H1 (cell line): ENCODE results near the gene PPP2R3B.

Experiments used
- CEBPB ChIP-seq: IDR thresholded peaks from 2 replicates; pipeline ENCODE4 v1.6.1; 2012; ENCODE audit warnings: low read depth, low read length
- CREB1 ChIP-seq: IDR thresholded peaks from 2 replicates; pipeline ENCODE4 v1.6.1; 2012; ENCODE audit warnings: inconsistent platforms
- CTCF ChIP-seq, 3 experiments: IDR thresholded peaks; 1 replicate in 2 of 3; 2 replicates in 1 of 3; pipeline versions ENCODE4 v1.5.1 to v1.6.1; 2011; ENCODE audit warnings: low read length in 3 of 3, mild to moderate bottlenecking in 3 of 3, inconsistent platforms in 2 of 3, low read depth in 1 of 3, moderate library complexity in 1 of 3; ENCODE audit not compliant: insufficient read depth in 1 of 3; ENCODE audit errors: control extremely low read depth in 1 of 3
- EZH2 ChIP-seq: fragments of 200-600 bp; sonication (generic); IDR thresholded peaks from 2 replicates; pipeline ENCODE4 v1.7.1; 2012; ENCODE audit warnings: low read depth, mild to moderate bottlenecking, moderate library complexity, low read length, inconsistent platforms; ENCODE audit not compliant: severe bottlenecking
- GTF2F1 ChIP-seq: IDR thresholded peaks from 2 replicates; pipeline ENCODE4 v1.6.1; 2012; ENCODE audit warnings: low read depth, low read length, improper control_type of control experiment, borderline replicate concordance
- JUN ChIP-seq: IDR thresholded peaks from 2 replicates; pipeline ENCODE4 v1.6.1; 2011; ENCODE audit warnings: low read depth, mild to moderate bottlenecking, improper control_type of control experiment, low read length
- KDM5A ChIP-seq: fragments of 200-600 bp; IDR thresholded peaks from 2 replicates; pipeline ENCODE4 v1.7.1; 2012; ENCODE audit warnings: mild to moderate bottlenecking, low read length, inconsistent platforms, mixed read lengths
- POLR2AphosphoS5 ChIP-seq: IDR thresholded peaks from 2 replicates; pipeline ENCODE4 v1.6.1; 2011; ENCODE audit warnings: low read depth, low read length
- SIN3A ChIP-seq, 2 experiments: IDR thresholded peaks in 1 of 2; conservative IDR thresholded peaks in 1 of 2; 2 replicates each; pipeline ENCODE4 v1.6.1; 2011 to 2012; ENCODE audit warnings: low read length in 2 of 2, improper control_type of control experiment in 1 of 2, low read depth in 1 of 2, mild to moderate bottlenecking in 1 of 2
- SIX5 ChIP-seq: IDR thresholded peaks from 2 replicates; pipeline ENCODE4 v1.6.1; 2011; ENCODE audit warnings: mild to moderate bottlenecking, low read depth, low read length
- SUZ12 ChIP-seq: fragments of 200-600 bp; sonication (generic); IDR thresholded peaks from 2 replicates; pipeline ENCODE4 v1.6.1; 2012; ENCODE audit warnings: mild to moderate bottlenecking, inconsistent platforms, low read length, moderate library complexity, mixed read lengths
- TAF1 ChIP-seq: IDR thresholded peaks from 2 replicates; pipeline ENCODE4 v1.6.1; 2011; ENCODE audit warnings: mild to moderate bottlenecking, low read depth, low read length

- TF ChIP-seq CTCF (IDR thresholded peaks at IDR 0.05; ENCODE audit: control extremely low read depth in 1 of 3, insufficient read depth in 1 of 3, low read depth in 1 of 3, low read length in 3 of 3) (no peak), KDM5A (no peak), POLR2AphosphoS5 (no peak), SIX5 (no peak), TAF1 (no peak), SIN3A (conservative IDR thresholded peaks at IDR 0.05 in 1 of 2, IDR thresholded peaks at IDR 0.05 in 1 of 2; ENCODE audit: low read depth in 1 of 2, low read length in 2 of 2) (no peak), SUZ12 (no peak), CEBPB (no peak), JUN (no peak), EZH2 (no peak), GTF2F1 (no peak), CREB1 (no peak)
Observed at GRCh38 chrX:363621-364375, 22.9 kb downstream of the PPP2R3B start.
